HG02588 (cell line): Measurements from ENCODE around the gene DCTPP1.
"Not testable (repeated sequence)": the region's sequence is repeated elsewhere in the genome, so short reads cannot be mapped to it uniquely, and the experiment has no call there.

Experiments used
- ATAC-seq: cut with Tn5 transposase; IDR thresholded peaks from one replicate; pipeline ENCODE4 v1.9.1; 2021; ENCODE audit warnings: mild to moderate bottlenecking, moderate library complexity; ENCODE audit not compliant: unreplicated experiment

DCTPP1 gene

GRCh38 chr16:30429678-30430427 is at the start of gene DCTPP1:
DCTPP1 (minus strand) TSS chr16:30430030; CDS start chr16:30429980, 50 bp downstream.
- ATAC-seq = peak; percentile 95

GRCh38 chr16:30478766-30479478 is 49.1 kb upstream of the DCTPP1 start:
- no peak for ATAC-seq

GRCh38 chr16:30477773-30478172 is 47.9 kb upstream of the DCTPP1 start:
- ATAC-seq = not testable (repeated sequence)

GRCh38 chr16:30476991-30477390 is 47.2 kb upstream of the DCTPP1 start:
- ATAC-seq = no peak

GRCh38 chr16:30474684-30475083 is 44.9 kb upstream of the DCTPP1 start:
- no peak for ATAC-seq

GRCh38 chr16:30474074-30474452 is 44.2 kb upstream of the DCTPP1 start:
- ATAC-seq = no peak

GRCh38 chr16:30473231-30474073 is 43.6 kb upstream of the DCTPP1 start:
- peak; percentile 36 for ATAC-seq

GRCh38 chr16:30472328-30472942 is 42.6 kb upstream of the DCTPP1 start, which contains the start of gene ITGAL:
ITGAL (plus strand) TSS chr16:30472742; CDS start chr16:30472838, 96 bp downstream.
- ATAC-seq = no peak

- no peak for ATAC-seq
Measured at GRCh38 chr16:30470632-30470995, 40.8 kb upstream of the DCTPP1 start.

GRCh38 chr16:30470170-30470512 is 40.3 kb upstream of the DCTPP1 start:
- ATAC-seq = no peak

- ATAC-seq = no peak
Measured at GRCh38 chr16:30464078-30464477, 34.2 kb upstream of the DCTPP1 start.

GRCh38 chr16:30461426-30461825 is 31.6 kb upstream of the DCTPP1 start:
- ATAC-seq = not testable (repeated sequence)

GRCh38 chr16:30459456-30459855 is 29.6 kb upstream of the DCTPP1 start:
- no peak for ATAC-seq

GRCh38 chr16:30458561-30459394 is 28.9 kb upstream of the DCTPP1 start:
- ATAC-seq = peak; percentile 72

GRCh38 chr16:30457743-30458560 is 28.1 kb upstream of the DCTPP1 start:
- ATAC-seq = no peak

GRCh38 chr16:30457256-30457655 is 27.4 kb upstream of the DCTPP1 start:
- no peak for ATAC-seq

GRCh38 chr16:30456302-30456701 is 26.5 kb upstream of the DCTPP1 start:
- ATAC-seq = no peak

- ATAC-seq = not testable (repeated sequence)
Measured at GRCh38 chr16:30452709-30453580, 23.1 kb upstream of the DCTPP1 start.
